Chondrocyte (in vitro differentiated cells): Measurements from ENCODE around the gene ZNF132. TPM values are rescaled to one million over a fixed set of nuclear protein-coding genes. Genes with fewer than 3 reads are reported as not detected.

Source experiments
- DNase-seq: peaks from one replicate; pipeline ENCODE4 v3.0.0; 2021; ENCODE audit warnings: mixed read lengths, low spot score
- H3K27ac Mint-ChIP-seq: one replicate; pipeline ENCODE4 v1.8.0; 2021; ENCODE audit warnings: mild to moderate bottlenecking, moderate library complexity, mixed read lengths; ENCODE audit not compliant: unreplicated experiment
- H3K27me3 Mint-ChIP-seq: 2 replicates; pipeline ENCODE4 v1.8.0; 2021; ENCODE audit warnings: low read depth, mixed read lengths
- H3K36me3 Mint-ChIP-seq: 2 replicates; pipeline ENCODE4 v1.8.0; 2021; ENCODE audit warnings: low read depth, mixed read lengths
- H3K4me1 Mint-ChIP-seq: 2 replicates; pipeline ENCODE4 v1.8.0; 2021; ENCODE audit warnings: low read depth, mild to moderate bottlenecking, mixed read lengths
- H3K4me3 Mint-ChIP-seq: one replicate; pipeline ENCODE4 v1.8.0; 2021; ENCODE audit warnings: mild to moderate bottlenecking, moderate library complexity, mixed read lengths; ENCODE audit not compliant: unreplicated experiment
- H3K9me3 Mint-ChIP-seq: 2 replicates; pipeline ENCODE4 v1.8.0; 2021; ENCODE audit warnings: low read depth, mixed read lengths
- total RNA-seq: library from RNA; stranded (reverse); gene quantifications from 3 replicates; pipeline ENCODE4 v1.2.1, GENCODE V29; 2021
- TF ChIP-seq, protein P1 (sequence below): fragments of 200-600 bp; sonication (generic); IDR thresholded peaks from 2 replicates; pipeline ENCODE4 v1.5.0; 2021; ENCODE audit warnings: antibody characterized with exemption, mild to moderate bottlenecking, moderate library complexity

Gene ZNF132
- total RNA-seq, 1 donor from 2014 or later = 1.8 TPM

DNA sequence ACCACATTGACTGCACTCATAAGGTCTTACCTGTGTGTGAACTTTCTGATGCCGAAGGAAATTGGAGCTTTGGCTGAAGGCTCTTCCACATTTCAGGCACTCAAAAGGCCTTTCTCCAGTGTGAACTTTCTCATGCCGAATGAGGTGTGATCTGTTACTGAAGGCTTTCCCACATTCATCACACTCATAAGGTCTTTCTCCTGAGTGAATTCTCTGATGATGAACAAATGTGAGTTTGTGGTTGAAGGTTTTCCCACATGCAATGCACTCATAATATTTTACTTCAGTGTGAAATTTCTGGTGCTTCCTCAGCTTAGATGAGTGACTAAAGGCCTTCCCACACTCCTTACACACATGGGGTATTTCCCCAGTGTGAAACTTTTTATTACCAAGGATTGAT is 5.7 kb downstream of the ZNF132 start:
- H3K36me3 Mint-ChIP-seq = peaks cover 59% of the 10 kb centered on the region
- no peak overlapping the region for H3K27ac Mint-ChIP-seq
- no peak for DNase-seq
- peaks cover 64% of the 10 kb centered on the region for H3K9me3 Mint-ChIP-seq
- no peak overlapping the region for H3K4me3 Mint-ChIP-seq
- TF ChIP-seq, protein P1, sequence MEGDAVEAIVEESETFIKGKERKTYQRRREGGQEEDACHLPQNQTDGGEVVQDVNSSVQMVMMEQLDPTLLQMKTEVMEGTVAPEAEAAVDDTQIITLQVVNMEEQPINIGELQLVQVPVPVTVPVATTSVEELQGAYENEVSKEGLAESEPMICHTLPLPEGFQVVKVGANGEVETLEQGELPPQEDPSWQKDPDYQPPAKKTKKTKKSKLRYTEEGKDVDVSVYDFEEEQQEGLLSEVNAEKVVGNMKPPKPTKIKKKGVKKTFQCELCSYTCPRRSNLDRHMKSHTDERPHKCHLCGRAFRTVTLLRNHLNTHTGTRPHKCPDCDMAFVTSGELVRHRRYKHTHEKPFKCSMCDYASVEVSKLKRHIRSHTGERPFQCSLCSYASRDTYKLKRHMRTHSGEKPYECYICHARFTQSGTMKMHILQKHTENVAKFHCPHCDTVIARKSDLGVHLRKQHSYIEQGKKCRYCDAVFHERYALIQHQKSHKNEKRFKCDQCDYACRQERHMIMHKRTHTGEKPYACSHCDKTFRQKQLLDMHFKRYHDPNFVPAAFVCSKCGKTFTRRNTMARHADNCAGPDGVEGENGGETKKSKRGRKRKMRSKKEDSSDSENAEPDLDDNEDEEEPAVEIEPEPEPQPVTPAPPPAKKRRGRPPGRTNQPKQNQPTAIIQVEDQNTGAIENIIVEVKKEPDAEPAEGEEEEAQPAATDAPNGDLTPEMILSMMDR = no peak
- H3K27me3 Mint-ChIP-seq = no peaks in the 10 kb centered on the region
- peaks cover 3% of the 10 kb centered on the region for H3K4me1 Mint-ChIP-seq

DNA sequence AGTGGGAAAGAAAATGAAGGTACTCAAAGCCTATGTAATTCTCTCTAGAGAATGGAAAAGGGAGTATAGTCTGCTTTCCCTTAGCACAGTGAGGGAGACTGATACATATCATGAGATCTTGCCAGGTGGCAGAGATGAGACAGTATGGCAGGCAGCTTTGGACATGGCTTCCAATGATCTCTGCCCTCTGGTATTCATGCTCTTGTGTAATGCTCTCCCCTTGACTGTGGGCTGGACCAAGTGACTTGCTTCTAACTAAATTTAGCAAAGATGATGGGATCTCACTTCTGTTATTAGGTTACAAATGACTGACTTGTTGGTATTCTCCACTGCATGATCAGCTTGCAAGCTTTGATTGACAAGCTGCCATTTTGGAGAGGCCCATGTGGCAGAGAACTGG is 10.2 kb downstream of the ZNF132 start:
- H3K9me3 Mint-ChIP-seq = peaks cover 61% of the 10 kb centered on the region
- H3K36me3 Mint-ChIP-seq = peaks cover 35% of the 10 kb centered on the region
- no peaks in the 10 kb centered on the region for H3K4me1 Mint-ChIP-seq
- H3K27ac Mint-ChIP-seq = no peak overlapping the region
- H3K27me3 Mint-ChIP-seq = no peaks in the 10 kb centered on the region
- TF ChIP-seq, protein P1 = no peak
- no peak for DNase-seq
- no peak overlapping the region for H3K4me3 Mint-ChIP-seq

DNA sequence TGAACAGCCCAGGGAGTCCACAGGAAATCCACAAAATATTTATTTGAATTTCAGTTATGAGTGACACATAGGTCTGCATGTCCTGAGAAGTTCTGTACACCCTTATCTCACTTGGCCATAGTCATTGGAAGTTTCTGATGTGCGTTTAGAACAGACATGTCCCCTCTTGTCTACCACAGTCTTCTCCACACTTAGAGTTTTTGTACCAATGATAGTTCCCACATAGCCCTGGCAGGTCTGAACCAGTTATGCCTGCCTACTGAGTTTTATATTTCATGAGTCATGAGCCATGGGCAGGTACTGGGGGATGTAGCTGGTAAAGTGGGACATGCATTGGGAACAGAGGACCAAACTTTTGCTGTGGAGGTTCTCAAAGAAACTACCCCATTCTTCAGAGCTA is 11.3 kb downstream of the ZNF132 start:
- TF ChIP-seq, protein P1 = no peak
- Mint-ChIP-seq H3K27me3 (no peaks in the 10 kb centered on the region), H3K27ac (no peak overlapping the region), H3K4me1 (no peaks in the 10 kb centered on the region), H3K9me3 (peaks cover 54% of the 10 kb centered on the region), H3K36me3 (peaks cover 26% of the 10 kb centered on the region), H3K4me3 (no peak overlapping the region)
- DNase-seq = no peak

DNA sequence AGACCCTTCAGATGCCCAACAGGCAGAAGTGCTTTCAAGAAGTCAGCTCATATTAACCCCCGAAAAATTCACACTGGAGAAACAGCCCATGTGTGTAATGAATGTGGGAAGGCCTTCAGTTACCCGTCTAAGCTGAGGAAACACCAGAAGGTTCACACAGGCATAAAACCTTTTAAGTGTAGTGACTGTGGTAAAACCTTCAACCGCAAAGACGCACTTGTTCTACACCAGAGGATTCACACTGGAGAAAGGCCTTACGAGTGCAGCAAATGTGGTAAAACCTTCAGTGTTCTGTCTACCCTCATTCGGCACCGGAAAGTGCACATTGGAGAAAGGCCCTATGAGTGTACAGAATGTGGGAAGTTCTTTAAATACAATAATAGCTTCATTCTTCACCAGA is 22.9 kb downstream of the ZNF132 start:
- H3K4me1 Mint-ChIP-seq = peaks cover 10% of the 10 kb centered on the region
- H3K36me3 Mint-ChIP-seq = peaks cover 31% of the 10 kb centered on the region
- H3K27me3 Mint-ChIP-seq = no peaks in the 10 kb centered on the region
- H3K9me3 Mint-ChIP-seq = no peaks in the 10 kb centered on the region
- H3K27ac Mint-ChIP-seq = no peak overlapping the region
- TF ChIP-seq, protein P1 = no peak
- no peak overlapping the region for H3K4me3 Mint-ChIP-seq
- DNase-seq = no peak

DNA sequence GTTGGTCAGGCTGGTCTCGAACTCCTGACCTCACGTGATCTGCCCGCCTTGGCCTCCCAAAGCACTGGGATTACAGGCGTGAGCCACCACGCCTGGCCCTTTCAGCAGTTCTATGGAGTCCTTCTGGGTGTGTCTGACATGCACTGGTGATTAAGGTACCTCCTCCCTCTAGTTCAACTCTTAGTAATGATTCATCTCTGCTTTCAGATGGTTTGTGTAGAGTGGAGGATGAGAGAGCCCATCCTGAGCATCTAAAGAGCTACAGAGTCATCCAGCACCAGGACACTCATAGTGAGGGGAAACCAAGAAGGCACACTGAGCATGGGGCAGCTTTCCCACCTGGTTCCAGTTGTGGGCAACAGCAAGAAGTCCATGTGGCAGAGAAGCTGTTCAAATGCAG is 23.3 kb downstream of the ZNF132 start:
- TF ChIP-seq, protein P1 = no peak
- Mint-ChIP-seq H3K9me3 (no peaks in the 10 kb centered on the region), H3K36me3 (peaks cover 31% of the 10 kb centered on the region), H3K27me3 (no peaks in the 10 kb centered on the region), H3K27ac (no peak overlapping the region), H3K4me3 (no peak overlapping the region), H3K4me1 (peaks cover 10% of the 10 kb centered on the region)
- DNase-seq = no peak
